ENCODE measurements around the gene GAS7.
"Not testable (repeated sequence)": the region's sequence is repeated elsewhere in the genome, so short reads cannot be mapped to it uniquely, and the experiment has no call there.

The GAS7 gene

GRCh38 chr17:10031127-10031526 is 167.3 kb downstream of the GAS7 start:
- no peaks in the 10 kb centered on the region for H3K9me3 ChIP-seq (ENCODE audit: control insufficient read depth, low read length)
- WGBS, 2 experiments = 91 to 93% methylated on average over 3 of the region's 3 CpGs
- H3K36me3 ChIP-seq (ENCODE audit: control insufficient read depth, insufficient read depth, low read length) = no peaks in the 10 kb centered on the region
- no peak overlapping the region for H3K27ac ChIP-seq (ENCODE audit: insufficient read depth, low read depth, low read length, poor library complexity, severe bottlenecking)
- H3K4me3 ChIP-seq (ENCODE audit: insufficient read depth, low read depth, low read length) = no peak overlapping the region
- no peaks in the 10 kb centered on the region for H3K27me3 ChIP-seq (ENCODE audit: control insufficient read depth, insufficient read depth, low read length, poor library complexity, severe bottlenecking)
- H3K4me1 ChIP-seq (ENCODE audit: control insufficient read depth, insufficient read depth, low read length) = peaks cover 19% of the 10 kb centered on the region

- H3K4me3 ChIP-seq (ENCODE audit: insufficient read depth, low read depth, low read length) = no peak overlapping the region
- no peak overlapping the region for H3K27ac ChIP-seq (ENCODE audit: insufficient read depth, low read depth, low read length, poor library complexity, severe bottlenecking)
- no peaks in the 10 kb centered on the region for H3K36me3 ChIP-seq (ENCODE audit: control insufficient read depth, insufficient read depth, low read length)
- H3K4me1 ChIP-seq (ENCODE audit: control insufficient read depth, insufficient read depth, low read length) = peaks cover 20% of the 10 kb centered on the region
- H3K27me3 ChIP-seq (ENCODE audit: control insufficient read depth, insufficient read depth, low read length, poor library complexity, severe bottlenecking) = no peaks in the 10 kb centered on the region
- WGBS, 2 experiments = 94% methylated on average over 6 to 7 of the region's 7 CpGs
- no peaks in the 10 kb centered on the region for H3K9me3 ChIP-seq (ENCODE audit: control insufficient read depth, low read length)
Observed at GRCh38 chr17:10029129-10029528, 169.3 kb downstream of the GAS7 start.

DNA sequence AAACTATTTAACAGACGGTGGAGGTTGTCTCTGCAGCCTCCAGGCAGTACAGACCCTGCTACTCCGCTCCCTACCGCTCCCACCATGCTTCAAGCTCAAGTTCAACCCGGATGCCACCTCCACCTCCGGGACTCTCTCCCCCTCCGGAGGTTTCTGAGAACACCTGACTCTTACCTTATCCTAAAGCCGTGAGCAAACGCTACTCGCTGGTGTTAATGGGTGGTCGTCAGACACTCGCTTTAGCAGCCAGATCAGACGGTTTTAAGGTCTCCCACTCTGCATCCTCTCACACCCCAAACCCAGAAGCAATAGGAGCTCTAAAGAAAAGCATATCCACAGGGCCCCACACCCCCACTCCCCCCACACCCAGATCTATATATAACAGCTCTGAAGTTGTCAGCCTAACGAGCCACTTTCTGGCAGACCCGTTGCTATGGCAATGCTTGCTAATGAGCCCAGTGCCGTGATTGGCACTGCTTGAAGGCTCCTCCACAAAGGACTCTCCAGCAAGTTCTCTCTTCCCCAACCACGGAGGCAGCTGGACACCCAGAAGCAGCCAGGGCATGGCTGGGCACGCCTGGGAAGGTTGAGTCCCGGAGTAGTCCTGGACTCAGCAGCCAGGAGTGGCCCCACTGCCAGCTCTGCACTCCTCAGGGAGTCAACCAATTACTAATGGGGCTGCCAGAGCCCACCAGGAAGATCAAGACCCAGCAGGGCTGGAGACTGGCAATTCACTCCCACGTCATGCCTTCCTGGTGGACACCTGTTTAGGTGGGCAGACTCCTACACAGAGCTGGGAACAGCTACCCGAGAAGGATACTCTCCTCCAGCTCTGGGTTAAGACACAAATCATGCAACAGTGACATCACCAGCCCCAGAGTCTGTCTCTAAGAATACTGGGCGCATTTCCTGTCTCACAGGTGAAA is 172.2 kb downstream of the GAS7 start:
- 62 to 64% methylated on average over 21 of the region's 21 CpGs for WGBS, 2 experiments
- Histone ChIP-seq H3K4me1 (ENCODE audit: control insufficient read depth, insufficient read depth, low read length) (peaks cover 11% of the 10 kb centered on the region), H3K27ac (ENCODE audit: insufficient read depth, low read depth, low read length, poor library complexity, severe bottlenecking) (no peak overlapping the region), H3K27me3 (ENCODE audit: control insufficient read depth, insufficient read depth, low read length, poor library complexity, severe bottlenecking) (no peaks in the 10 kb centered on the region), H3K36me3 (ENCODE audit: control insufficient read depth, insufficient read depth, low read length) (no peaks in the 10 kb centered on the region), H3K4me3 (ENCODE audit: insufficient read depth, low read depth, low read length) (no peak overlapping the region), H3K9me3 (ENCODE audit: control insufficient read depth, low read length) (no peaks in the 10 kb centered on the region)

DNA sequence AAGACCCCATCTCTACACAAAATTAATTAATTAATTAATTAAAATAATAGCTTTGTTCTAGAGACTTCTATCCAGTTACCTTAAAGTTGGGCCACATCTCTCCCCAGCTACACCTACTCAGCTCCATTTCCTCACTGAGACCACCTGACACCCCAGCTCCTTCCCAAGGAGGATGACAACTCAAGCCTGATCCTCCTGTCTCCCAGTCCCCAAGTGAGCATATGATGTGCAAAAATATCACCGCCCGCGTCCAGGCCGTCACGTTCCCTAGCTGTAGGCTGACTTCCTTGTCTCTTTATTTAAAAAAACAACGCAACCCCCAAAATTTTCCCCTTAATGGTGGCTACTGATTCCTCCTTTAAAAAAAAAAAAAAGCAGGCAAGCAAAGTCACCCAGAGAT is 173.2 kb downstream of the GAS7 start:
- 94 to 97% methylated on average over 6 of the region's 6 CpGs for WGBS, 2 experiments
- Histone ChIP-seq H3K27ac (ENCODE audit: insufficient read depth, low read depth, low read length, poor library complexity, severe bottlenecking) (no peak overlapping the region), H3K27me3 (ENCODE audit: control insufficient read depth, insufficient read depth, low read length, poor library complexity, severe bottlenecking) (no peaks in the 10 kb centered on the region), H3K36me3 (ENCODE audit: control insufficient read depth, insufficient read depth, low read length) (no peaks in the 10 kb centered on the region), H3K4me3 (ENCODE audit: insufficient read depth, low read depth, low read length) (no peak overlapping the region), H3K9me3 (ENCODE audit: control insufficient read depth, low read length) (no peaks in the 10 kb centered on the region), H3K4me1 (ENCODE audit: control insufficient read depth, insufficient read depth, low read length) (peaks cover 17% of the 10 kb centered on the region)

DNA sequence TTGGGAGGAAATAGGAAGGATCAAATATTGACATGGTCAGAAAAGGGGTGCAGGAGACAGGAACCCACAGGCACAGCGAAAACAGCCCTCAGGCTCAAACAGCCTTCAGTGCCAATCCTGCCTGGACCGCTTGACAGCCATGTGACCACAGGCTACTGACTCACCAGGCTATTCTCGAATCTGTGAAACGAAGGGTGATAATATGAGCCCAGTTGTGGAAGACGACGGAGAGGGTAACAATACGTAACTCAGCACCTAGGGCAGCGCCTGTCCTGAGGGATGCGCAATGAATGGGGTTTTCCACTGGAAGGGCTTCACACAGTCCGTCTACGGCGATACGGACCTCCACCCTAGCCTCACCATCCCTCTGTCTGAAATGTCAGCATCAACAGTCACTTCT is 176.0 kb downstream of the GAS7 start:
- H3K36me3 ChIP-seq (ENCODE audit: control insufficient read depth, insufficient read depth, low read length) = no peaks in the 10 kb centered on the region
- 92 to 95% methylated on average over 13 of the region's 13 CpGs for WGBS, 2 experiments
- no peak overlapping the region for H3K4me3 ChIP-seq (ENCODE audit: insufficient read depth, low read depth, low read length)
- peaks cover 30% of the 10 kb centered on the region for H3K4me1 ChIP-seq (ENCODE audit: control insufficient read depth, insufficient read depth, low read length)
- H3K27me3 ChIP-seq (ENCODE audit: control insufficient read depth, insufficient read depth, low read length, poor library complexity, severe bottlenecking) = no peaks in the 10 kb centered on the region
- no peaks in the 10 kb centered on the region for H3K9me3 ChIP-seq (ENCODE audit: control insufficient read depth, low read length)
- H3K27ac ChIP-seq (ENCODE audit: insufficient read depth, low read depth, low read length, poor library complexity, severe bottlenecking) = no peak overlapping the region

- Histone ChIP-seq H3K4me3 (ENCODE audit: insufficient read depth, low read depth, low read length) (no peak overlapping the region), H3K36me3 (ENCODE audit: control insufficient read depth, insufficient read depth, low read length) (no peaks in the 10 kb centered on the region), H3K27me3 (ENCODE audit: control insufficient read depth, insufficient read depth, low read length, poor library complexity, severe bottlenecking) (no peaks in the 10 kb centered on the region), H3K27ac (ENCODE audit: insufficient read depth, low read depth, low read length, poor library complexity, severe bottlenecking) (no peak overlapping the region), H3K4me1 (ENCODE audit: control insufficient read depth, insufficient read depth, low read length) (peaks cover 26% of the 10 kb centered on the region), H3K9me3 (ENCODE audit: control insufficient read depth, low read length) (no peaks in the 10 kb centered on the region)
- WGBS, 2 experiments = 87% methylated on average over 21 of the region's 21 CpGs
Observed at GRCh38 chr17:10021272-10021984, 177.0 kb downstream of the GAS7 start.

GRCh38 chr17:10019941-10020451 is 178.4 kb downstream of the GAS7 start:
- H3K36me3 ChIP-seq (ENCODE audit: control insufficient read depth, insufficient read depth, low read length) = no peaks in the 10 kb centered on the region
- no peak overlapping the region for H3K4me3 ChIP-seq (ENCODE audit: insufficient read depth, low read depth, low read length)
- WGBS, 2 experiments = 64 to 69% methylated on average over 9 of the region's 9 CpGs
- no peak overlapping the region for H3K27ac ChIP-seq (ENCODE audit: insufficient read depth, low read depth, low read length, poor library complexity, severe bottlenecking)
- H3K27me3 ChIP-seq (ENCODE audit: control insufficient read depth, insufficient read depth, low read length, poor library complexity, severe bottlenecking) = no peaks in the 10 kb centered on the region
- no peaks in the 10 kb centered on the region for H3K9me3 ChIP-seq (ENCODE audit: control insufficient read depth, low read length)
- H3K4me1 ChIP-seq (ENCODE audit: control insufficient read depth, insufficient read depth, low read length) = peaks cover 19% of the 10 kb centered on the region

- no peaks in the 10 kb centered on the region for H3K9me3 ChIP-seq (ENCODE audit: control insufficient read depth, low read length)
- H3K4me1 ChIP-seq (ENCODE audit: control insufficient read depth, insufficient read depth, low read length) = peaks cover 19% of the 10 kb centered on the region
- no peaks in the 10 kb centered on the region for H3K36me3 ChIP-seq (ENCODE audit: control insufficient read depth, insufficient read depth, low read length)
- H3K27me3 ChIP-seq (ENCODE audit: control insufficient read depth, insufficient read depth, low read length, poor library complexity, severe bottlenecking) = no peaks in the 10 kb centered on the region
- WGBS, 2 experiments = 49 to 51% methylated on average over 5 to 6 of the region's 7 CpGs
- no peak overlapping the region for H3K27ac ChIP-seq (ENCODE audit: insufficient read depth, low read depth, low read length, poor library complexity, severe bottlenecking)
- H3K4me3 ChIP-seq (ENCODE audit: insufficient read depth, low read depth, low read length) = no peak overlapping the region
Observed at GRCh38 chr17:10018461-10018891, 179.9 kb downstream of the GAS7 start.

DNA sequence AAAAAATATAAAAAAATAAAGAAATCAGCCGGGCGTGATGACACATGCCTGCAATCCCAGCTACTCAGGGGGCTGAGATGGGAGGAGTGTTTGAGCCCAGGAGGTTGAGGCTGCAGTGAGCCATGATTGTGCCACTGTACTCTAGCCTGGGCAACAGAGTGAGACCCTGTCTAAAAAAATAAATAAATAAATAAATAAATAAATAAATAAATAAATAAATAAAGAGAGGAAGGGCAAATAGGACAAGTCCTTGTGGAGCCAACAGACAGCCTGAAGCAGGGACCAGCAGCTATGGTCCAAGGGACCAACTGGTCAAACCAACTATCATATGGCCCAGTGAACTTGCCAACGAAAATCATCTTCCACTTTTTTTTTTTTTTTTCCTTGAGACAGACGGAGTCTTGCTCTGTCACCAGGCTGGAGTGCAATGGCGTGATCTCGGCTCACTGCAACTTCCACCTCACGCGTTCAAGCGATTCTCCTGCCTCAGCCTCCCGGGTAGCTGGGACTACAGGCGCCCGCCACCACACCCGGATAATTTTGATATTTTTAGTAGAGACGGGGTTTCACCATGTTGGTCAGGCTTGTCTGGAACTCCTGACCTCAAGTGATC is 181.3 kb downstream of the GAS7 start:
- H3K27ac ChIP-seq (ENCODE audit: insufficient read depth, low read depth, low read length, poor library complexity, severe bottlenecking); H3K36me3 ChIP-seq (ENCODE audit: control insufficient read depth, insufficient read depth, low read length); H3K9me3 ChIP-seq (ENCODE audit: control insufficient read depth, low read length); H3K27me3 ChIP-seq (ENCODE audit: control insufficient read depth, insufficient read depth, low read length, poor library complexity, severe bottlenecking); H3K4me3 ChIP-seq (ENCODE audit: insufficient read depth, low read depth, low read length): not testable (repeated sequence)
- peaks cover 19% of the 10 kb centered on the region for H3K4me1 ChIP-seq (ENCODE audit: control insufficient read depth, insufficient read depth, low read length)
- 92 to 95% methylated on average over 14 of the region's 14 CpGs for WGBS, 2 experiments
